Large intestine (tissue), 3 donors: ENCODE results near the gene AQP12A. TPM values are rescaled to one million over a fixed set of nuclear protein-coding genes. Genes with fewer than 3 reads are reported as not detected.

Source experiments
- DNase-seq, 2 donors: peaks; one replicate each; pipeline versions ENCODE4 v3.0.0 to v3.0.0-alpha.2; 2013
- H3K27ac ChIP-seq: one replicate; pipeline ENCODE4 v1.5.1; 2013; ENCODE audit warnings: low read length
- H3K27me3 ChIP-seq: 2 replicates; pipeline ENCODE4 v1.6.1; 2013; ENCODE audit warnings: low read length; ENCODE audit not compliant: control insufficient read depth, insufficient read depth
- H3K36me3 ChIP-seq: 2 replicates; pipeline ENCODE4 v1.6.1; 2013; ENCODE audit warnings: low read length; ENCODE audit not compliant: control insufficient read depth, insufficient read depth
- H3K4me1 ChIP-seq: one replicate; pipeline ENCODE4 v1.6.1; 2013; ENCODE audit warnings: low read length; ENCODE audit not compliant: control insufficient read depth, insufficient read depth
- H3K4me3 ChIP-seq: one replicate; pipeline ENCODE4 v1.5.1; 2013; ENCODE audit warnings: low read length
- H3K9me3 ChIP-seq: one replicate; pipeline ENCODE4 v1.6.1; 2013; ENCODE audit warnings: mild to moderate bottlenecking, low read depth, low read length, moderate library complexity; ENCODE audit not compliant: control insufficient read depth
- WGBS: methylation state at CpG from one replicate; pipeline ENCODE4 v1.1.5; 2013; ENCODE audit warnings: low lambda C conversion rate; ENCODE audit not compliant: insufficient coverage; 5-methylcytosine and 5-hydroxymethylcytosine counted together
- polyA plus RNA-seq: library from polyadenylated mRNA; unstranded; fragments of 120-200 nt; gene quantifications from one replicate; pipeline ENCODE4 v1.2.1, GENCODE V29; 2013

The AQP12A gene
- polyA plus RNA-seq, 1 donor: 5.0 TPM

- Histone ChIP-seq H3K4me1 (no peaks in the 10 kb centered on the region), H3K27ac (no peak overlapping the region), H3K4me3 (no peak overlapping the region), H3K9me3 (no peaks in the 10 kb centered on the region), H3K27me3 (no peaks in the 10 kb centered on the region), H3K36me3 (no peaks in the 10 kb centered on the region)
- DNase-seq: no peak
- WGBS: no CpG with 5 or more reads among the region's 18 CpGs
These were observed 25.5 kb downstream of the AQP12A start for GRCh38 chr2:240717181-240717641.

- Histone ChIP-seq H3K4me3 (no peak overlapping the region), H3K27ac (no peak overlapping the region), H3K27me3 (no peaks in the 10 kb centered on the region), H3K4me1 (no peaks in the 10 kb centered on the region), H3K36me3 (no peaks in the 10 kb centered on the region), H3K9me3 (no peaks in the 10 kb centered on the region)
- no CpG with 5 or more reads among the region's 31 CpGs for WGBS
- no peak for DNase-seq
These were observed 26.3 kb downstream of the AQP12A start for GRCh38 chr2:240717681-240718581.

DNA sequence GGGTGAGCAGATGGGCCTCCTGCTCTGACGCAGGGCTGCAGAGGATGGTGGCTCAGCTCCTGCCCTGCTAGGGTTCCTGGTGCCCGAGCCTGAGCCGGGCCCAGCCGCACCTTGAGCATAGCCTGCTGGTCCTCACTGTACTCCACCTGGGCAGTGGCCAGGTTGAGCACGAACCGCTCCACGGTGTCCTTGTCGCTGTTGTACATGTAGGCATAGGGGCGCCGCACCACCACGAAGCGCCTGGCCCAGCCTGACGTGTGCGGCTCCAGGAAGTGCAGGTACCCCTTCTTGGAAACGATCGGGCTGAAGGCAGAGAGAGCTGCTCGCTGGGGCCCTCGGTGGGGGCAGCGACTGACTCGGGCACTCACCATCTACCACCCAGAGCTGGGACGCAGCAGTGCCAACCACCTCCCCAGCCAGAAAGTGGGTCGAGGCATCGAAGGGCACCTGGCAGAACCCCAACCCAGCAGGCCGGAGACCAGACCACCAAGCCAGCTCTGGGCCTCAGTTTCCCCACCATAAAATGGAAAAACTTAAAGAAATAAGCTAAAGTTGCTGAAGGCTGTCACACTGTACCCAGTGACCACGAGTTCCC lies 27.3 kb downstream of the AQP12A start:
- no peak for DNase-seq
- no peaks in the 10 kb centered on the region for H3K36me3 ChIP-seq
- no peaks in the 10 kb centered on the region for H3K27me3 ChIP-seq
- no peak overlapping the region for H3K4me3 ChIP-seq
- 100% methylated on average over 1 of the region's 25 CpGs for WGBS
- H3K27ac ChIP-seq: no peak overlapping the region
- no peaks in the 10 kb centered on the region for H3K9me3 ChIP-seq
- no peaks in the 10 kb centered on the region for H3K4me1 ChIP-seq

DNA sequence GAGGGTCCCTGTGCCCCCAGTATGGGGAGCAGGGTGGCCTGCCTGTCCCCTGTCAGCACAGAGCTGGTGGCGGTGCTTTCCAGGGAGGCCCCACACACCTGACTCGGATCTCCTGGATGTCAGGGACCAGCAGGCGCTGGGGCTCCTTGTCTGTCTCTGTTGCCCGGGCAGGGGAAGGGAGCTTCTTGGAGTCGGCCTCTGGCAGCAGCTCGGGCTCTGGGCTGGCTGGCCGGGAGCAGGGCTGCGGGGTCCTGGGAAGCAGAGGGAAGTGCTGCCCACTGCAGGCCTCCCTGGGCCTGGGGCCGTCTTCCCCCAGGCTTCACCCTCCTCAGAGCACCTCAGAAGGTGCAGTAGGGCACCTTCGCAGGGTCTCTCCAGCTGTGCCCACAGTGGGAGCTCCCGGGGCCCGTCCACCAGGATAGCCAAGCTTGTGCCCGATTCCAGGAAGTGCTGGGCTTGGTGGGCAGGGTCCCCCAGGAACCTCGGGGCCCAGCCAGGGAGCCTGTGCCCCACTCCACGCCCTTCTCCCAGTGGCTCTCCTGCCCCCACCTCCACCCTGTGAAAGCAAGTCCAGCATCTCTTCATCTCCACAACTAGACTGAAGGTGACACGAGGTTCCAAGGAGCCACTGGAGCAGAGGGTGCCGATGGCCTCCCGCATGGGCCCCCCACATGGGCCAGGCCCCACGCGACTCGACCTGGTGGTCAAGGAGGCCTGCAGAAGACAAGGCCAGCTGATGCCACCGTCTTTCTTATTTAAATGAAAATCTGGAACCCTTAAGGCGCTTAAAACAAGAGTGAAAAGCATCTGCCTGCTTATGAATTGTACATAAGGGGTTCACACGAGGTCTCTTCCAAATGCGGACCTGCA lies 28.2 kb downstream of the AQP12A start:
- no peak overlapping the region for H3K27ac ChIP-seq
- WGBS: 100% methylated on average over 1 of the region's 25 CpGs
- H3K4me3 ChIP-seq: no peak overlapping the region
- DNase-seq: no peak
- no peaks in the 10 kb centered on the region for H3K27me3 ChIP-seq
- no peaks in the 10 kb centered on the region for H3K36me3 ChIP-seq
- H3K4me1 ChIP-seq: no peaks in the 10 kb centered on the region
- no peaks in the 10 kb centered on the region for H3K9me3 ChIP-seq

DNA sequence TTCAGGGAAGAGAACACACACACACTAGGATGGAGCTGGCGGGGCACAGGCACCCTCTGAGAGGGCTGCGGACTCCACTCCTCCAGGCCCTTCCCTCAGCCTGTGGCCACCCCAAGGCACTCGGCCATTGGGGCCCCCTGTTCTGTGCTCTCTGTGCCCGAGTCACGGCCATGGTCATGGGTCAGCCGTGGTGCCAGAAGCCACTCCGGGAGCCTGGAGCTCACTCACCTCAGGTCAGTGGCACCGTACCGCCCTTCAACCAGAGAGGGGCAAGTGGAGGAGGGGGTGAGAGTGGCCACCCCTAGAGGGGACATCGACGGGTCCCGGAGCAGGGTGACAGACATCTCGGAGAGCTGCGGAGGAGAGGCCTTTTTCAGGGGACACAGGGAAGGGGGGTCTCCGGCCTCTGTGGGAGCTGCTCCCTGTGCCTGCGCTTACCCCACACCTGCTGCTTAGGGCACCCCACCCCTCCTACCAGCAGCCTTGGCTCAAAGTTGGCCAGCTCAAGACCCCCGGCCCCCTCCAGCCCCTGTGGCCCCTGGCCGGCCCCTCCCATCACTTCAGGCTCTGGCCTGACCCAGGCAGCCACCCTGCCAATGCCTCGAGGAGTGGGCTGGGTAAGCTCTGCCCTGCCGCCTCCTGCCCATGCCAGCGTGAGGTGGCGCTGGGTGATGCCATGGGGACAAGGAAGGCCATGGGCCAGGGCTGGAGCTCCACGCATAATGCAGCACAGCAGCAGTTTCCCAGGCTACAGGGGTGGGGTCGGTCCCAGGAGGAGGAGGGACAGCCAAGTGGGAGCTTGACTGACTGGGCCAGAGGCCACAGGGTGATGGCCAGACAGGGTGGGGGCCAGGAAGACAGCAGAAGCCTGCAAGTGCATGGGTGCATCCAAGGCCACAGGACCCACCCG lies 29.3 kb downstream of the AQP12A start:
- no peak overlapping the region for H3K27ac ChIP-seq
- H3K4me1 ChIP-seq: no peaks in the 10 kb centered on the region
- no peaks in the 10 kb centered on the region for H3K9me3 ChIP-seq
- DNase-seq: no peak
- no peaks in the 10 kb centered on the region for H3K27me3 ChIP-seq
- no peak overlapping the region for H3K4me3 ChIP-seq
- no peaks in the 10 kb centered on the region for H3K36me3 ChIP-seq
- WGBS: no CpG with 5 or more reads among the region's 25 CpGs

DNA sequence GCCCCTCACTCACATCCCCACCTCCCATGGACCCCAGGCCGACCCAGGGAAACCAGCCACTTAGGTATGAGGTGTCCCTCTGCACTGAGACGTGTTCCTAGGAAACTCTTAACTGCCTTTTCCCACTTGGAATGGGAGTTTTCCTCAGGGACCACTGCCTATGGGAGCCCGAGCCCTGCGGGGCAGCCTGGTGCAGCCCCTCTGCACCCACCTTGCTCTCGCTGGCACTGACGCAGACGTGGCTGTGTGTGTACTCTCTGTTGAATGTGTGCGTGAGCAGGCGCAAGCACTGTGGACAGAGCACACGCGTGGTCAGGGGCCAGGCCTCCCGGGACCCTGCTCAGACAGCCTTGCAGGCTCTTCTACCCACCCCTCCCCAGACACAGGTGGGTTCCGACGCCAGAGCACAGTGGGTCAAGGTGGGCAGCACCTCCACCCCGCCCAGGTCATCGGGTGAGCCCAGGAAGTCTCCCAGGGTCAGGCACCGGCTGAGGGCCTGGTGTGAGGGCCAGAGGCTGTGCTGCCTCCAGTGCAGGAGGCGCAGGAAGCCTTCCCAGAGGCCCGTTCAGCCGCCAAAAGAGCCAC lies 30.0 kb downstream of the AQP12A start:
- Histone ChIP-seq H3K27me3 (no peaks in the 10 kb centered on the region), H3K4me1 (no peaks in the 10 kb centered on the region), H3K36me3 (no peaks in the 10 kb centered on the region), H3K4me3 (no peak overlapping the region), H3K9me3 (no peaks in the 10 kb centered on the region), H3K27ac (no peak overlapping the region)
- no CpG with 5 or more reads among the region's 20 CpGs for WGBS
- no peak for DNase-seq

GRCh38 chr2:240722376-240722775 lies 30.7 kb downstream of the AQP12A start:
- H3K4me1 ChIP-seq: no peaks in the 10 kb centered on the region
- no peak overlapping the region for H3K4me3 ChIP-seq
- H3K9me3 ChIP-seq: no peaks in the 10 kb centered on the region
- DNase-seq: no peak
- H3K27ac ChIP-seq: no peak overlapping the region
- no peaks in the 10 kb centered on the region for H3K27me3 ChIP-seq
- WGBS: no CpG with 5 or more reads among the region's 16 CpGs
- H3K36me3 ChIP-seq: no peaks in the 10 kb centered on the region

GRCh38 chr2:240722796-240723735 lies 31.4 kb downstream of the AQP12A start:
- no CpG with 5 or more reads among the region's 32 CpGs for WGBS
- H3K4me3 ChIP-seq: no peak overlapping the region
- no peak for DNase-seq
- H3K36me3 ChIP-seq: no peaks in the 10 kb centered on the region
- H3K27ac ChIP-seq: no peak overlapping the region
- H3K27me3 ChIP-seq: no peaks in the 10 kb centered on the region
- no peaks in the 10 kb centered on the region for H3K4me1 ChIP-seq
- H3K9me3 ChIP-seq: no peaks in the 10 kb centered on the region

- H3K9me3 ChIP-seq: no peaks in the 10 kb centered on the region
- DNase-seq: no peak
- no peaks in the 10 kb centered on the region for H3K4me1 ChIP-seq
- WGBS: no CpG with 5 or more reads among the region's 9 CpGs
- H3K27me3 ChIP-seq: no peaks in the 10 kb centered on the region
- no peaks in the 10 kb centered on the region for H3K36me3 ChIP-seq
- no peak overlapping the region for H3K27ac ChIP-seq
- H3K4me3 ChIP-seq: no peak overlapping the region
These were observed 32.2 kb downstream of the AQP12A start for GRCh38 chr2:240723851-240724250.
